HEK293 (cell line): ENCODE results near the gene RNASET2.
"Not testable (repeated sequence)": the region's sequence is repeated elsewhere in the genome, so short reads cannot be mapped to it uniquely, and the experiment has no call there.

Source experiments
- CTCF ChIA-PET: fragments of 350-600 bp; formaldehyde crosslinking; extraction: SDS; loops from one replicate; lab custom pipeline; 2021; ENCODE audit warnings: antibody characterized with exemption; lab: Yijun Ruan, JAX
- POLR2A ChIA-PET: fragments of 300-600 bp; formaldehyde crosslinking; extraction: SDS; loops from one replicate; lab custom pipeline; 2020; ENCODE audit warnings: antibody characterized with exemption, inconsistent platforms; lab: Yijun Ruan, JAX
- H3K27ac ChIP-seq: fragments of 200-500 bp; sonication (Bioruptor generic); 2 replicates; pipeline ENCODE4 v1.5.1; 2014; ENCODE audit warnings: low read depth, low read length, control low read depth, inconsistent platforms; ENCODE audit errors: extremely low read depth
- H3K36me3 ChIP-seq, 2 experiments: fragments of 200-500 bp in 1 of 2; sonication (Bioruptor generic) in 1 of 2; 1 replicate in 1 of 2; 2 replicates in 1 of 2; pipeline ENCODE4 v1.5.1; 2014 to 2017; ENCODE audit warnings: inconsistent platforms in 2 of 2, low read length in 2 of 2; ENCODE audit not compliant: control insufficient read depth in 2 of 2, insufficient read depth in 1 of 2
- H3K4me1 ChIP-seq: fragments of 200-500 bp; sonication (Bioruptor generic); 2 replicates; pipeline ENCODE4 v1.5.1; 2014; ENCODE audit warnings: mild to moderate bottlenecking, low read length, inconsistent platforms; ENCODE audit not compliant: control insufficient read depth, insufficient read depth
- H3K4me3 ChIP-seq: 2 replicates; pipeline ENCODE4 v1.5.1; 2011; ENCODE audit warnings: low read depth, mild to moderate bottlenecking, control low read depth, low read length, moderate library complexity
- H3K9me3 ChIP-seq: fragments of 200-500 bp; sonication (Bioruptor generic); 2 replicates; pipeline ENCODE4 v1.5.1; 2014; ENCODE audit warnings: low read depth, low read length, inconsistent platforms; ENCODE audit not compliant: control insufficient read depth, insufficient read depth
- MEIS1 ChIP-seq: sonication (generic); formaldehyde crosslinking; IDR thresholded peaks from 2 replicates; pipeline ENCODE4 v1.8.1; 2022; ENCODE audit warnings: missing genetic modification reagents, mild to moderate bottlenecking, borderline replicate concordance
- WT1 ChIP-seq: fragments of 450-650 bp; formaldehyde crosslinking; IDR thresholded peaks from 2 replicates; pipeline ENCODE4 v1.5.1; 2016; ENCODE audit warnings: missing biosample characterization, missing genetic modification characterization
- ZNF138 ChIP-seq: fragments of 450-650 bp; formaldehyde crosslinking; IDR thresholded peaks from 2 replicates; pipeline ENCODE4 v1.5.1; 2016; ENCODE audit warnings: missing biosample characterization, missing genetic modification characterization, borderline replicate concordance
- ZNF214 ChIP-seq: fragments of 450-650 bp; formaldehyde crosslinking; IDR thresholded peaks from 2 replicates; pipeline ENCODE4 v1.5.1; 2017; ENCODE audit warnings: missing biosample characterization, mild to moderate bottlenecking, missing genetic modification characterization, borderline replicate concordance
- ZNF221 ChIP-seq: fragments of 450-650 bp; formaldehyde crosslinking; IDR thresholded peaks from 2 replicates; pipeline ENCODE4 v1.5.1; 2017; ENCODE audit warnings: missing biosample characterization, missing genetic modification characterization, borderline replicate concordance
- ZNF354C ChIP-seq: fragments of 450-650 bp; formaldehyde crosslinking; IDR thresholded peaks from 2 replicates; pipeline ENCODE4 v1.5.1; 2016; ENCODE audit warnings: missing biosample characterization, missing genetic modification characterization, low read depth, borderline replicate concordance
- ZNF555 ChIP-seq: fragments of 450-650 bp; formaldehyde crosslinking; conservative IDR thresholded peaks from 2 replicates; pipeline ENCODE4 v1.5.1; 2017; ENCODE audit warnings: missing biosample characterization, mild to moderate bottlenecking, missing genetic modification characterization, inconsistent platforms
- ZNF561 ChIP-seq: fragments of 450-650 bp; IDR thresholded peaks from 2 replicates; pipeline ENCODE4 v1.5.1; 2018; ENCODE audit warnings: missing biosample characterization, missing genetic modification characterization, borderline replicate concordance
- ZNF677 ChIP-seq: fragments of 450-650 bp; IDR thresholded peaks from 2 replicates; pipeline ENCODE4 v1.5.0; 2018; ENCODE audit warnings: missing biosample characterization, mild to moderate bottlenecking, missing genetic modification characterization, moderate library complexity
- ZNF837 ChIP-seq: fragments of 450-650 bp; formaldehyde crosslinking; IDR thresholded peaks from 2 replicates; pipeline ENCODE4 v1.5.1; 2016; ENCODE audit warnings: missing biosample characterization, missing genetic modification characterization
- TF ChIP-seq, protein P1 (sequence below): fragments of 450-650 bp; formaldehyde crosslinking; IDR thresholded peaks from 2 replicates; pipeline ENCODE4 v1.5.1; 2016; ENCODE audit warnings: missing biosample characterization, missing genetic modification characterization, borderline replicate concordance
- TF ChIP-seq, protein P2 (sequence below): fragments of 450-650 bp; formaldehyde crosslinking; IDR thresholded peaks from 2 replicates; pipeline ENCODE4 v1.5.1; 2017; ENCODE audit warnings: missing biosample characterization, missing genetic modification characterization
- TF ChIP-seq, protein P3 (sequence below): fragments of 450-650 bp; formaldehyde crosslinking; IDR thresholded peaks from 2 replicates; pipeline ENCODE4 v1.5.1; 2016; ENCODE audit warnings: missing biosample characterization, missing genetic modification characterization, low read depth

RNASET2 gene

DNA sequence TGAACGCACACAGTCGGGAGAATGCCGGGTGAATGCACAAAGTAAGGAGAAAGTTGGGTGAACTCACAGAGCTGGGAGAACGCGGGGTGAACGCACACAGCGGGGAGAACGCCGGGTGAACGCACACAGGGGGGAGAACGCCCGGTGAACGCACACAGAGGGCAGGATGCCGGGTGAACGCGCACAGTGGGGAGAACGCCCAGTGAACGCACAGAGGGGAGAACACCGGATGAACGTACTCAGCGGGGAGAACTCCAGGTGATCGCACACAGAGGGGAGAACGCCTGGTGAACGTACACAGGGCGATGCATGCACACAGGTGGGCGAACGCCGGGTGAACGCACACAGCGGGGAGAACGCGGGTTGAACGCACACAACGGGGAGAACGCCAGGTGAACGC lies 57.4 kb downstream of the RNASET2 start:
- Histone ChIP-seq H3K9me3 (no peaks in the 10 kb centered on the region), H3K4me1 (no peaks in the 10 kb centered on the region), H3K36me3 (no peaks in the 10 kb centered on the region), H3K27ac (no peak overlapping the region), H3K4me3 (no peak overlapping the region)
- ChIA-PET CTCF (no interaction called here), POLR2A (no interaction called here)
- no peak for TF ChIP-seq ZNF555
- no peak for TF ChIP-seq ZNF561
- TF ChIP-seq ZNF138 (tag by site-specific recombination): no peak
- TF ChIP-seq, protein P1, sequence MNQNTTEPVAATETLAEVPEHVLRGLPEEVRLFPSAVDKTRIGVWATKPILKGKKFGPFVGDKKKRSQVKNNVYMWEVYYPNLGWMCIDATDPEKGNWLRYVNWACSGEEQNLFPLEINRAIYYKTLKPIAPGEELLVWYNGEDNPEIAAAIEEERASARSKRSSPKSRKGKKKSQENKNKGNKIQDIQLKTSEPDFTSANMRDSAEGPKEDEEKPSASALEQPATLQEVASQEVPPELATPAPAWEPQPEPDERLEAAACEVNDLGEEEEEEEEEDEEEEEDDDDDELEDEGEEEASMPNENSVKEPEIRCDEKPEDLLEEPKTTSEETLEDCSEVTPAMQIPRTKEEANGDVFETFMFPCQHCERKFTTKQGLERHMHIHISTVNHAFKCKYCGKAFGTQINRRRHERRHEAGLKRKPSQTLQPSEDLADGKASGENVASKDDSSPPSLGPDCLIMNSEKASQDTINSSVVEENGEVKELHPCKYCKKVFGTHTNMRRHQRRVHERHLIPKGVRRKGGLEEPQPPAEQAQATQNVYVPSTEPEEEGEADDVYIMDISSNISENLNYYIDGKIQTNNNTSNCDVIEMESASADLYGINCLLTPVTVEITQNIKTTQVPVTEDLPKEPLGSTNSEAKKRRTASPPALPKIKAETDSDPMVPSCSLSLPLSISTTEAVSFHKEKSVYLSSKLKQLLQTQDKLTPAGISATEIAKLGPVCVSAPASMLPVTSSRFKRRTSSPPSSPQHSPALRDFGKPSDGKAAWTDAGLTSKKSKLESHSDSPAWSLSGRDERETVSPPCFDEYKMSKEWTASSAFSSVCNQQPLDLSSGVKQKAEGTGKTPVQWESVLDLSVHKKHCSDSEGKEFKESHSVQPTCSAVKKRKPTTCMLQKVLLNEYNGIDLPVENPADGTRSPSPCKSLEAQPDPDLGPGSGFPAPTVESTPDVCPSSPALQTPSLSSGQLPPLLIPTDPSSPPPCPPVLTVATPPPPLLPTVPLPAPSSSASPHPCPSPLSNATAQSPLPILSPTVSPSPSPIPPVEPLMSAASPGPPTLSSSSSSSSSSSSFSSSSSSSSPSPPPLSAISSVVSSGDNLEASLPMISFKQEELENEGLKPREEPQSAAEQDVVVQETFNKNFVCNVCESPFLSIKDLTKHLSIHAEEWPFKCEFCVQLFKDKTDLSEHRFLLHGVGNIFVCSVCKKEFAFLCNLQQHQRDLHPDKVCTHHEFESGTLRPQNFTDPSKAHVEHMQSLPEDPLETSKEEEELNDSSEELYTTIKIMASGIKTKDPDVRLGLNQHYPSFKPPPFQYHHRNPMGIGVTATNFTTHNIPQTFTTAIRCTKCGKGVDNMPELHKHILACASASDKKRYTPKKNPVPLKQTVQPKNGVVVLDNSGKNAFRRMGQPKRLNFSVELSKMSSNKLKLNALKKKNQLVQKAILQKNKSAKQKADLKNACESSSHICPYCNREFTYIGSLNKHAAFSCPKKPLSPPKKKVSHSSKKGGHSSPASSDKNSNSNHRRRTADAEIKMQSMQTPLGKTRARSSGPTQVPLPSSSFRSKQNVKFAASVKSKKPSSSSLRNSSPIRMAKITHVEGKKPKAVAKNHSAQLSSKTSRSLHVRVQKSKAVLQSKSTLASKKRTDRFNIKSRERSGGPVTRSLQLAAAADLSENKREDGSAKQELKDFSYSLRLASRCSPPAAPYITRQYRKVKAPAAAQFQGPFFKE (tag by site-specific recombination): no peak
- no peak for TF ChIP-seq ZNF221 (tag by site-specific recombination)
- TF ChIP-seq WT1 (tag by site-specific recombination): no peak
- TF ChIP-seq MEIS1: no peak
- no peak for TF ChIP-seq ZNF837
- TF ChIP-seq ZNF214 (tag by site-specific recombination): no peak
- no peak for TF ChIP-seq ZNF354C
- no peak for TF ChIP-seq ZNF677 (tag by site-specific recombination)
- TF ChIP-seq, protein P2, sequence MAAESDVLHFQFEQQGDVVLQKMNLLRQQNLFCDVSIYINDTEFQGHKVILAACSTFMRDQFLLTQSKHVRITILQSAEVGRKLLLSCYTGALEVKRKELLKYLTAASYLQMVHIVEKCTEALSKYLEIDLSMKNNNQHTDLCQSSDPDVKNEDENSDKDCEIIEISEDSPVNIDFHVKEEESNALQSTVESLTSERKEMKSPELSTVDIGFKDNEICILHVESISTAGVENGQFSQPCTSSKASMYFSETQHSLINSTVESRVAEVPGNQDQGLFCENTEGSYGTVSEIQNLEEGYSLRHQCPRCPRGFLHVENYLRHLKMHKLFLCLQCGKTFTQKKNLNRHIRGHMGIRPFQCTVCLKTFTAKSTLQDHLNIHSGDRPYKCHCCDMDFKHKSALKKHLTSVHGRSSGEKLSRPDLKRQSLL (tag by site-specific recombination): no peak
- TF ChIP-seq, protein P3, sequence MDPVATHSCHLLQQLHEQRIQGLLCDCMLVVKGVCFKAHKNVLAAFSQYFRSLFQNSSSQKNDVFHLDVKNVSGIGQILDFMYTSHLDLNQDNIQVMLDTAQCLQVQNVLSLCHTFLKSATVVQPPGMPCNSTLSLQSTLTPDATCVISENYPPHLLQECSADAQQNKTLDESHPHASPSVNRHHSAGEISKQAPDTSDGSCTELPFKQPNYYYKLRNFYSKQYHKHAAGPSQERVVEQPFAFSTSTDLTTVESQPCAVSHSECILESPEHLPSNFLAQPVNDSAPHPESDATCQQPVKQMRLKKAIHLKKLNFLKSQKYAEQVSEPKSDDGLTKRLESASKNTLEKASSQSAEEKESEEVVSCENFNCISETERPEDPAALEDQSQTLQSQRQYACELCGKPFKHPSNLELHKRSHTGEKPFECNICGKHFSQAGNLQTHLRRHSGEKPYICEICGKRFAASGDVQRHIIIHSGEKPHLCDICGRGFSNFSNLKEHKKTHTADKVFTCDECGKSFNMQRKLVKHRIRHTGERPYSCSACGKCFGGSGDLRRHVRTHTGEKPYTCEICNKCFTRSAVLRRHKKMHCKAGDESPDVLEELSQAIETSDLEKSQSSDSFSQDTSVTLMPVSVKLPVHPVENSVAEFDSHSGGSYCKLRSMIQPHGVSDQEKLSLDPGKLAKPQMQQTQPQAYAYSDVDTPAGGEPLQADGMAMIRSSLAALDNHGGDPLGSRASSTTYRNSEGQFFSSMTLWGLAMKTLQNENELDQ (tag by site-specific recombination): no peak

DNA sequence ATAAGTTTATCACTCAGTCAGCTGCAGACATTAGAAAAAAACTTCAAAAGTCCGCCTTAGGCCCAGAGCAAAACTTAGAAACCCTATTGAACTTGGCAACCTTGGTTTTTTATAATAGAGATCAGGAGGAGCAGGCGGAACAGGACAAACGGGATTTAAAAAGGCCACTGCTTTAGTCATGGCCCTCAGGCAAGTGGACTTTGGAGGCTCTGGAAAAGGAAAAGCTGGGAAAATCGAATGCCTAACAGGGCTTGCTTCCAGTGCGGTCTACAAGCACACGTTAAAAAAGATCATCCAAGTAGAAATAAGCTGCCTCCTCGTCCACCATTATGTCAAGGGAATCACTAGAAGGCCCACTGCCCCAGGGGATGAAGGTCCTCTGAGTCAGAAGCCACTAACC lies 61.7 kb downstream of the RNASET2 start:
- H3K36me3 ChIP-seq, H3K9me3 ChIP-seq, H3K4me1 ChIP-seq, H3K27ac ChIP-seq, CTCF ChIA-PET, H3K4me3 ChIP-seq, POLR2A ChIA-PET: not testable (repeated sequence)

DNA sequence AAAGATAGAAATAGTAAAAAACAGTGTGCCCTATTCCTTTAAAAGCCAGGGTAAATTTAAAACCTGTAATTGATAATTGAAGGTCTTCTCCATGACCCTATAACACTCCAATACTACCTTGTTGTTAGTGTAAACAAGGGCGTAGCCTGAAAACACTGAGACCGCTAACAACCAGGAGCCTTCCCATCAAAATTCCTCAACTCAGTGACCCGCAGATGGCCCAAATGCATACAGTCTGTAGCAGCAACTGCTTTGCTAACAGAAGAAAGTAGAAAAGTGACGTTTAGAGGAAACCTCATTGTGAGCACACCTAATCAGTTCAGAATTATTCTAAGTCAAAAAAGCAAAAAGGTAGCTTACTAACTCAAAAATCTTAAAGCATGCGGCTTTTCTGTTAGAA lies 63.9 kb downstream of the RNASET2 start:
- H3K9me3 ChIP-seq, H3K4me1 ChIP-seq, H3K36me3 ChIP-seq, POLR2A ChIA-PET, H3K27ac ChIP-seq, H3K4me3 ChIP-seq: not testable (repeated sequence)
- CTCF ChIA-PET: interaction anchor here (0.6 kb wide), 1 partner anchor 15 kb away, joined by 3 read pairs; no protein-coding TSS in a partner anchor

DNA sequence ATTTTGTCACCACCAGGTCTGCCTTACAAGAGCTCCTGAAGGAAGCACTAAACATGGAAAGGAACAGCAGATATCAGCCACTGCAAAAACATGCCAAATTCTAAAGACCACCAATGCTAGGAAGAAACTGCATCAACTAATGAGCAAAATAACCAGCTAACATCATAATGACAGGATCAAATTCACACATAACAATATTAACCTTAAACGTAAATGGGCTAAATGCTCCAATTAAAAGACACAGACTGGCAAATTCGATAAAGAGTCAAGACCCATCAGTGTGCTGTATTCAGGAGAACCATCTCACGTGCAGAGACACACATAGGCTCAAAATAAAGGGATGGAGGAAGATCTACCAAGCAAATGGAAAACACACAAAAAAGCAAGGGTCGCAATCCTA lies 69.6 kb downstream of the RNASET2 start:
- H3K36me3 ChIP-seq, H3K4me3 ChIP-seq, POLR2A ChIA-PET, CTCF ChIA-PET, H3K4me1 ChIP-seq, H3K9me3 ChIP-seq, H3K27ac ChIP-seq: not testable (repeated sequence)

DNA sequence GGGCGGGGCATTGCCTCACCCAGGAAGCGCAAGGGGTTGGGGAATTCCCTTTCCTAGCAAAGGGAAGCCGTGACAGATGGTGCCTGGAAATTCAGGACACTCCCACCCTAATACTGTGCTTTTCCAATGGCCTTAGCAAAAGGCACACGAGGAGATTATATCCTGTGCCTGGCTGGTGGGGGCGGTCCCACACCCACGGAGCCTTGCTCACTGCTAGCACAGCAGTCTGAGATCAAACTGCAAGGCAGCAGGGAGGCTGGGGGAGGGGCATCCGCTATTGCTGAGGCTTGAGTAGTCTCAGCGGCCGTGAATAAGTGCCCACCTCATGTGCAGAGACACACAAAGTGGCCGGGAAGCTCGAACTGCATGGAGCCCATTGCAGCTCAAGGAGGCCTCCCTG lies 71.4 kb downstream of the RNASET2 start:
- H3K4me1 ChIP-seq, H3K4me3 ChIP-seq, POLR2A ChIA-PET, CTCF ChIA-PET, H3K9me3 ChIP-seq, H3K27ac ChIP-seq, H3K36me3 ChIP-seq: not testable (repeated sequence)
